GM12878 (cell line): ENCODE measurements around the gene GLRA1. TPM values are rescaled to one million over a fixed set of nuclear protein-coding genes. Genes with fewer than 3 reads are reported as not detected.

Source experiments
- ATAC-seq: fragments of 200-7000 bp; cut with Tn5 transposase; 3 replicates; pipeline ENCODE4 v1.9.1; 2020; ENCODE audit warnings: mild to moderate bottlenecking, moderate library complexity
- BruUV-seq: library from RNA; stranded (reverse); fragments of 400-500 nt; replicated peaks from 2 replicates; lab custom pipeline; 2021; lab: Mats Ljungman, UMichigan
- CTCF ChIA-PET: fragments of 300-600 bp; sonication (Branson Sonifier 250); formaldehyde crosslinking; extraction: SDS; loops from one replicate; lab custom pipeline; 2021; ENCODE audit warnings: inconsistent platforms; lab: Yijun Ruan, JAX
- POLR2A ChIA-PET: fragments of 350-600 bp; formaldehyde crosslinking; extraction: SDS; loops from one replicate; lab custom pipeline; 2021; ENCODE audit warnings: inconsistent platforms; lab: Charles Lee
- RAD21 ChIA-PET: fragments of 300-600 bp; sonication (Branson Sonifier 250); formaldehyde crosslinking; loops from one replicate; lab custom pipeline; 2023; ENCODE audit warnings: antibody characterized with exemption; ENCODE audit not compliant: unreplicated experiment; lab: Charles Lee
- SMC1A ChIA-PET: fragments of 300-600 bp; sonication (Branson Sonifier 250); formaldehyde crosslinking; loops from one replicate; lab custom pipeline; 2023; ENCODE audit not compliant: unreplicated experiment, uncharacterized antibody; lab: Charles Lee
- DNase-seq: peaks from one replicate; pipeline ENCODE4 v3.0.0-alpha.2; 2011; ENCODE audit warnings: low read depth, low spot score
- FAIRE-seq: peaks from 3 replicates; lab custom pipeline; 2011; peaks lifted over from hg19 to GRCh38; lab: Jason Lieb, UNC
- H2AFZ ChIP-seq: 2 replicates; pipeline ENCODE4 v1.6.0; 2011; ENCODE audit warnings: low read depth, low read length, control low read depth; ENCODE audit not compliant: control insufficient read depth
- H3K27ac ChIP-seq: 2 replicates; pipeline ENCODE4 v1.5.1; 2011; ENCODE audit warnings: control low read depth; ENCODE audit not compliant: control insufficient read depth, insufficient read depth
- H3K27me3 ChIP-seq, 2 experiments: replicated peaks in 1 of 2; 2 replicates each; pipeline versions ENCODE4 v1.6.0 to v1.6.1; 2011; ENCODE audit warnings: low read length in 1 of 2; ENCODE audit not compliant: control insufficient read depth in 2 of 2, insufficient read depth in 2 of 2
- H3K36me3 ChIP-seq, 2 experiments: 2 replicates each; pipeline ENCODE4 v1.5.1; 2011; ENCODE audit warnings: low read length in 1 of 2; ENCODE audit not compliant: control insufficient read depth in 2 of 2, insufficient read depth in 2 of 2
- H3K4me1 ChIP-seq: 2 replicates; pipeline ENCODE4 v1.6.1; 2011; ENCODE audit warnings: mild to moderate bottlenecking, low read length, moderate library complexity, mixed read lengths; ENCODE audit not compliant: control insufficient read depth, insufficient read depth
- H3K4me2 ChIP-seq: 2 replicates; pipeline ENCODE4 v1.6.0; 2011; ENCODE audit warnings: control low read depth; ENCODE audit not compliant: control insufficient read depth, insufficient read depth
- H3K4me3 ChIP-seq: fragments of 200-600 bp; sonication (generic); 2 replicates; pipeline ENCODE4 v1.5.1; 2016
- H3K79me2 ChIP-seq: 2 replicates; pipeline ENCODE4 v1.6.0; 2011; ENCODE audit warnings: low read length; ENCODE audit not compliant: control insufficient read depth, insufficient read depth
- H3K9ac ChIP-seq: 2 replicates; pipeline ENCODE4 v1.8.0; 2011; ENCODE audit warnings: low read length, control low read depth, mixed read lengths; ENCODE audit not compliant: control insufficient read depth, insufficient read depth
- H3K9me3 ChIP-seq: replicated peaks from 3 replicates; pipeline ENCODE4 v1.5.1; 2011; ENCODE audit warnings: mild to moderate bottlenecking, low read length; ENCODE audit not compliant: control insufficient read depth, insufficient read depth
- H4K20me1 ChIP-seq: 2 replicates; pipeline ENCODE4 v1.6.0; 2011; ENCODE audit not compliant: control insufficient read depth, insufficient read depth
- CBX5 ChIP-seq: sonication (generic); IDR thresholded peaks from 2 replicates; pipeline ENCODE4 v1.6.1; 2016; ENCODE audit warnings: low read depth, moderate library complexity, mild to moderate bottlenecking, inconsistent platforms
- CEBPB ChIP-seq, 2 experiments: fragments of 150-350 bp in 1 of 2; IDR thresholded peaks; 2 replicates each; pipeline ENCODE4 v1.6.1; 2012 to 2014; ENCODE audit warnings: low read depth in 2 of 2, low read length in 2 of 2, borderline replicate concordance in 1 of 2, inconsistent platforms in 1 of 2
- ESRRA ChIP-seq: IDR thresholded peaks from 2 replicates; pipeline ENCODE4 v1.6.1; 2012; ENCODE audit warnings: mild to moderate bottlenecking, low read length, improper control_type of control experiment
- LARP7 ChIP-seq: fragments of 450-650 bp; IDR thresholded peaks from 2 replicates; pipeline ENCODE4 v1.6.1; 2017; ENCODE audit warnings: mild to moderate bottlenecking
- NFIC ChIP-seq: IDR thresholded peaks from 2 replicates; pipeline ENCODE4 v1.6.1; 2012; ENCODE audit warnings: low read depth, mild to moderate bottlenecking, inconsistent platforms, low read length, moderate library complexity
- TAF1 ChIP-seq: IDR thresholded peaks from 2 replicates; pipeline ENCODE4 v1.6.1; 2011; ENCODE audit warnings: mild to moderate bottlenecking, low read depth, low read length, borderline replicate concordance
- TARDBP ChIP-seq: IDR thresholded peaks from 2 replicates; pipeline ENCODE4 v1.6.1; 2016; ENCODE audit warnings: borderline replicate concordance
- TCF7 ChIP-seq: IDR thresholded peaks from 2 replicates; pipeline ENCODE4 v1.6.1; 2014; ENCODE audit warnings: antibody characterized with exemption, borderline replicate concordance
- YBX1 ChIP-seq: fragments of 450-650 bp; IDR thresholded peaks from 2 replicates; pipeline ENCODE4 v1.6.1; 2016; ENCODE audit warnings: antibody characterized with exemption
- WGBS: methylation state at CpG from one replicate; pipeline ENCODE4 v1.1.6; 2016; ENCODE audit warnings: low lambda C conversion rate; ENCODE audit not compliant: insufficient replicate concordance, insufficient coverage; ENCODE audit errors: missing lambda C conversion rate; 5-methylcytosine and 5-hydroxymethylcytosine counted together
- in situ Hi-C: fragments of 300-500 bp; cut with MboI; formaldehyde crosslinking; loops from 9 replicates; pipeline ENCODE4 v1.14.3; 2018; ENCODE audit warnings: mixed read lengths
- intact Hi-C: fragments of 100-400 bp; cut with micrococcal nuclease; formaldehyde crosslinking; loops from one replicate; pipeline ENCODE4 v1.14.2; 2022; ENCODE audit not compliant: unreplicated experiment
- polyA plus RNA-seq, 11 experiments: library from polyadenylated mRNA; depleted of rRNA in 4 of 11; unstranded in 6 of 11; stranded (reverse) in 5 of 11; fragments of >200 nt; fragmentation: Nextera tagmentation in 4 of 11; fragmentation: Illumina TruSeq in 1 of 11; extraction: Ambion mirVana in 4 of 11; extraction: Trizol in 1 of 11; gene quantifications; 1 replicate in 1 of 11; 2 replicates in 10 of 11; pipeline versions ENCODE4 v1.2.1 to v1.2.3, GENCODE V29; 2011 to 2016; ENCODE audit warnings: inconsistent platforms in 2 of 11, missing spikeins in 2 of 11, low read depth in 1 of 11
- total RNA-seq, 4 experiments: library from RNA; depleted of rRNA in 3 of 4; stranded (reverse); fragments of >200 nt in 3 of 4; fragmentation: Illumina TruSeq in 1 of 4; extraction: Trizol in 1 of 4; gene quantifications; 2 replicates each; pipeline versions ENCODE4 v1.2.1 to v1.2.3, GENCODE V29; 2013 to 2021
- TF ChIP-seq, protein P1 (sequence below): fragments of 450-650 bp; formaldehyde crosslinking; IDR thresholded peaks from 2 replicates; pipeline ENCODE4 v1.4.0; 2020; ENCODE audit warnings: mild to moderate bottlenecking, moderate library complexity
- TF ChIP-seq, protein P2 (sequence below): fragments of 450-650 bp; IDR thresholded peaks from 2 replicates; pipeline ENCODE4 v1.6.1; 2016; ENCODE audit warnings: mild to moderate bottlenecking, moderate library complexity, borderline replicate concordance

GLRA1 gene
- total and polyA plus RNA-seq, 10 of the 15 experiments (the other 5 are each of a cell fraction or from before 2014, with no cell fraction given), result not detected

DNA sequence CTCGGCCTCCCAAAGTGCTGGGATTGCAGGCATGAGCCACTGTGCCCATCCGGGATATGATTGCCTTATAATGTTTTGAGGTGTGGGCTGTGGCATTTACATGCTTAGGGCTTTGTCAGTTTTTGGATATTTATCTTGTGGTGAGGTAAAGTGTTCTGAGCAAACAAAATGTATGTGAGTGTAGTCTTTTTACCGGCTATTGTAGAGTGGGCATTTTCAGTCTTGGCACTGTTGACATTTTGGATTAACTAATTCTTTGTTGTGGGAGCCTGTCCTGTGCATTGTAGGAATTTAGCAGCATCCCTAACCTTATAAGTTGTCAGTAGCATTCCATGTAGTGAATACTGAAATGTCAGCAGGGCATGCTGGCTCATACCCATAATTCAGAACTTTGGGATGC lies 131.3 kb downstream of the GLRA1 start:
- RAD21 ChIA-PET, result no interaction called here
- in situ Hi-C loops (no loop called here), intact Hi-C loops (no loop called here)

More for the DNA sequence above, 131.3 kb downstream of the GLRA1 start:
- H3K79me2 ChIP-seq, result peaks cover 22% of the 10 kb centered on the region
- no peaks in the 10 kb centered on the region for H3K27me3 ChIP-seq
- no peak overlapping the region for H3K4me3 ChIP-seq
- TF ChIP-seq TAF1 (no peak), NFIC (no peak), TARDBP (no peak), YBX1 (no peak), CBX5 (no peak), LARP7 (no peak), CEBPB (IDR thresholded peaks at IDR 0.05; ENCODE audit: borderline replicate concordance in 1 of 2, low read depth in 2 of 2, low read length in 2 of 2) (no peak), ESRRA (no peak), TCF7 (no peak)
- TF ChIP-seq, protein P1, sequence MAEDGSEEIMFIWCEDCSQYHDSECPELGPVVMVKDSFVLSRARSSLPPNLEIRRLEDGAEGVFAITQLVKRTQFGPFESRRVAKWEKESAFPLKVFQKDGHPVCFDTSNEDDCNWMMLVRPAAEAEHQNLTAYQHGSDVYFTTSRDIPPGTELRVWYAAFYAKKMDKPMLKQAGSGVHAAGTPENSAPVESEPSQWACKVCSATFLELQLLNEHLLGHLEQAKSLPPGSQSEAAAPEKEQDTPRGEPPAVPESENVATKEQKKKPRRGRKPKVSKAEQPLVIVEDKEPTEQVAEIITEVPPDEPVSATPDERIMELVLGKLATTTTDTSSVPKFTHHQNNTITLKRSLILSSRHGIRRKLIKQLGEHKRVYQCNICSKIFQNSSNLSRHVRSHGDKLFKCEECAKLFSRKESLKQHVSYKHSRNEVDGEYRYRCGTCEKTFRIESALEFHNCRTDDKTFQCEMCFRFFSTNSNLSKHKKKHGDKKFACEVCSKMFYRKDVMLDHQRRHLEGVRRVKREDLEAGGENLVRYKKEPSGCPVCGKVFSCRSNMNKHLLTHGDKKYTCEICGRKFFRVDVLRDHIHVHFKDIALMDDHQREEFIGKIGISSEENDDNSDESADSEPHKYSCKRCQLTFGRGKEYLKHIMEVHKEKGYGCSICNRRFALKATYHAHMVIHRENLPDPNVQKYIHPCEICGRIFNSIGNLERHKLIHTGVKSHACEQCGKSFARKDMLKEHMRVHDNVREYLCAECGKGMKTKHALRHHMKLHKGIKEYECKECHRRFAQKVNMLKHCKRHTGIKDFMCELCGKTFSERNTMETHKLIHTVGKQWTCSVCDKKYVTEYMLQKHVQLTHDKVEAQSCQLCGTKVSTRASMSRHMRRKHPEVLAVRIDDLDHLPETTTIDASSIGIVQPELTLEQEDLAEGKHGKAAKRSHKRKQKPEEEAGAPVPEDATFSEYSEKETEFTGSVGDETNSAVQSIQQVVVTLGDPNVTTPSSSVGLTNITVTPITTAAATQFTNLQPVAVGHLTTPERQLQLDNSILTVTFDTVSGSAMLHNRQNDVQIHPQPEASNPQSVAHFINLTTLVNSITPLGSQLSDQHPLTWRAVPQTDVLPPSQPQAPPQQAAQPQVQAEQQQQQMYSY, result no peak
- TF ChIP-seq, protein P2, sequence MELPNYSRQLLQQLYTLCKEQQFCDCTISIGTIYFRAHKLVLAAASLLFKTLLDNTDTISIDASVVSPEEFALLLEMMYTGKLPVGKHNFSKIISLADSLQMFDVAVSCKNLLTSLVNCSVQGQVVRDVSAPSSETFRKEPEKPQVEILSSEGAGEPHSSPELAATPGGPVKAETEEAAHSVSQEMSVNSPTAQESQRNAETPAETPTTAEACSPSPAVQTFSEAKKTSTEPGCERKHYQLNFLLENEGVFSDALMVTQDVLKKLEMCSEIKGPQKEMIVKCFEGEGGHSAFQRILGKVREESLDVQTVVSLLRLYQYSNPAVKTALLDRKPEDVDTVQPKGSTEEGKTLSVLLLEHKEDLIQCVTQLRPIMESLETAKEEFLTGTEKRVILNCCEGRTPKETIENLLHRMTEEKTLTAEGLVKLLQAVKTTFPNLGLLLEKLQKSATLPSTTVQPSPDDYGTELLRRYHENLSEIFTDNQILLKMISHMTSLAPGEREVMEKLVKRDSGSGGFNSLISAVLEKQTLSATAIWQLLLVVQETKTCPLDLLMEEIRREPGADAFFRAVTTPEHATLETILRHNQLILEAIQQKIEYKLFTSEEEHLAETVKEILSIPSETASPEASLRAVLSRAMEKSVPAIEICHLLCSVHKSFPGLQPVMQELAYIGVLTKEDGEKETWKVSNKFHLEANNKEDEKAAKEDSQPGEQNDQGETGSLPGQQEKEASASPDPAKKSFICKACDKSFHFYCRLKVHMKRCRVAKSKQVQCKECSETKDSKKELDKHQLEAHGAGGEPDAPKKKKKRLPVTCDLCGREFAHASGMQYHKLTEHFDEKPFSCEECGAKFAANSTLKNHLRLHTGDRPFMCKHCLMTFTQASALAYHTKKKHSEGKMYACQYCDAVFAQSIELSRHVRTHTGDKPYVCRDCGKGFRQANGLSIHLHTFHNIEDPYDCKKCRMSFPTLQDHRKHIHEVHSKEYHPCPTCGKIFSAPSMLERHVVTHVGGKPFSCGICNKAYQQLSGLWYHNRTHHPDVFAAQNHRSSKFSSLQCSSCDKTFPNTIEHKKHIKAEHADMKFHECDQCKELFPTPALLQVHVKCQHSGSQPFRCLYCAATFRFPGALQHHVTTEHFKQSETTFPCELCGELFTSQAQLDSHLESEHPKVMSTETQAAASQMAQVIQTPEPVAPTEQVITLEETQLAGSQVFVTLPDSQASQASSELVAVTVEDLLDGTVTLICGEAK, result no peak
- TF ChIP-seq, all 136 proteins: peak for 0
- ATAC-seq (no peak), FAIRE-seq (no peak), DNase-seq (no peak)
- Histone ChIP-seq H4K20me1 (no peaks in the 10 kb centered on the region; the same call in 1 of the 2 replicates), H3K27ac (no peak overlapping the region), H3K9ac (no peak overlapping the region), H3K4me2 (no peak overlapping the region), H2AFZ (no peak overlapping the region), H3K9me3 (no peaks in the 10 kb centered on the region), H3K4me1 (no peaks in the 10 kb centered on the region), H3K36me3 (peaks cover 20 to 53% of the 10 kb centered on the region in 2 experiments)
- 98% methylated on average over 3 of the region's 3 CpGs for WGBS
- ChIA-PET SMC1A (no interaction called here), POLR2A (interaction anchor here (0.7 kb wide), 1 partner anchor 36 kb away, joined by 4 read pairs; no protein-coding TSS in a partner anchor), CTCF (no interaction called here)
- BruUV-seq, result no TSS peak
